KMS-11 (cell line): ENCODE measurements around the gene DRC1.

Experiments used
- H2AFZ ChIP-seq: fragments of 200-600 bp; sonication (generic); 2 replicates; pipeline ENCODE4 v1.6.1; 2016; ENCODE audit warnings: antibody characterized with exemption, mixed run types, low read depth
- H3K27ac ChIP-seq: fragments of 200-600 bp; sonication (generic); 2 replicates; pipeline ENCODE4 v1.6.1; 2016; ENCODE audit warnings: mild to moderate bottlenecking, mixed run types
- H3K27me3 ChIP-seq: fragments of 200-600 bp; sonication (generic); 2 replicates; pipeline ENCODE4 v1.6.1; 2017; ENCODE audit warnings: mild to moderate bottlenecking, low read depth, mixed run types, moderate library complexity; ENCODE audit not compliant: insufficient read depth
- H3K36me3 ChIP-seq: fragments of 200-600 bp; sonication (generic); 2 replicates; pipeline ENCODE4 v1.6.1; 2017; ENCODE audit warnings: mild to moderate bottlenecking, mixed run types; ENCODE audit not compliant: insufficient read depth
- H3K4me1 ChIP-seq: fragments of 200-600 bp; sonication (generic); 2 replicates; pipeline ENCODE4 v1.6.1; 2016; ENCODE audit warnings: mild to moderate bottlenecking, low read depth, mixed run types; ENCODE audit not compliant: poor library complexity, severe bottlenecking
- H3K4me2 ChIP-seq: fragments of 200-600 bp; sonication (generic); 2 replicates; pipeline ENCODE4 v1.7.0; 2016; ENCODE audit warnings: mild to moderate bottlenecking, mixed run types
- H3K4me3 ChIP-seq: fragments of 200-600 bp; sonication (generic); IDR thresholded peaks from 2 replicates; pipeline ENCODE4 v1.6.1; 2017; ENCODE audit warnings: low read depth, low read length, mixed read lengths; ENCODE audit not compliant: insufficient read depth
- H3K79me2 ChIP-seq: fragments of 200-600 bp; sonication (generic); 2 replicates; pipeline ENCODE4 v1.6.1; 2016; ENCODE audit warnings: low read depth, mixed run types; ENCODE audit not compliant: insufficient read depth
- H3K9ac ChIP-seq: fragments of 200-600 bp; sonication (generic); 2 replicates; pipeline ENCODE4 v1.6.1; 2016; ENCODE audit warnings: mild to moderate bottlenecking, mixed run types
- H4K20me1 ChIP-seq: fragments of 200-600 bp; sonication (generic); 2 replicates; pipeline ENCODE4 v1.6.1; 2016; ENCODE audit warnings: mild to moderate bottlenecking, mixed run types; ENCODE audit not compliant: insufficient read depth
- CTCF ChIP-seq: fragments of 200-600 bp; sonication (generic); conservative IDR thresholded peaks from 2 replicates; pipeline ENCODE4 v1.6.1; 2017; ENCODE audit warnings: low read depth, mild to moderate bottlenecking, antibody characterized with exemption, low read length, moderate library complexity, mixed read lengths

Gene DRC1

GRCh38 chr2:26442301-26442700 is 40.6 kb downstream of the DRC1 start:
- Histone ChIP-seq H3K27me3 (no peaks in the 10 kb centered on the region), H3K9ac (no peak overlapping the region), H4K20me1 (no peaks in the 10 kb centered on the region), H2AFZ (no peak overlapping the region), H3K36me3 (no peaks in the 10 kb centered on the region), H3K4me1 (no peaks in the 10 kb centered on the region), H3K4me3 (no peak overlapping the region), H3K79me2 (no peaks in the 10 kb centered on the region), H3K27ac (no peak overlapping the region), H3K4me2 (no peak overlapping the region)
- no peak for TF ChIP-seq CTCF

GRCh38 chr2:26442707-26443106 is 41.0 kb downstream of the DRC1 start:
- Histone ChIP-seq H3K9ac (no peak overlapping the region), H3K4me2 (no peak overlapping the region), H3K79me2 (no peaks in the 10 kb centered on the region), H2AFZ (no peak overlapping the region), H3K36me3 (no peaks in the 10 kb centered on the region), H3K4me1 (no peaks in the 10 kb centered on the region), H3K27me3 (no peaks in the 10 kb centered on the region), H3K27ac (no peak overlapping the region), H3K4me3 (no peak overlapping the region), H4K20me1 (no peaks in the 10 kb centered on the region)
- TF ChIP-seq CTCF, result no peak

- Histone ChIP-seq H3K4me2 (no peak overlapping the region), H3K4me1 (no peaks in the 10 kb centered on the region), H3K79me2 (no peaks in the 10 kb centered on the region), H3K36me3 (no peaks in the 10 kb centered on the region), H3K27me3 (no peaks in the 10 kb centered on the region), H3K4me3 (no peak overlapping the region), H3K27ac (no peak overlapping the region), H2AFZ (no peak overlapping the region), H3K9ac (no peak overlapping the region), H4K20me1 (no peaks in the 10 kb centered on the region)
- no peak for TF ChIP-seq CTCF
These were observed 42.5 kb downstream of the DRC1 start for GRCh38 chr2:26444236-26444635.

DNA sequence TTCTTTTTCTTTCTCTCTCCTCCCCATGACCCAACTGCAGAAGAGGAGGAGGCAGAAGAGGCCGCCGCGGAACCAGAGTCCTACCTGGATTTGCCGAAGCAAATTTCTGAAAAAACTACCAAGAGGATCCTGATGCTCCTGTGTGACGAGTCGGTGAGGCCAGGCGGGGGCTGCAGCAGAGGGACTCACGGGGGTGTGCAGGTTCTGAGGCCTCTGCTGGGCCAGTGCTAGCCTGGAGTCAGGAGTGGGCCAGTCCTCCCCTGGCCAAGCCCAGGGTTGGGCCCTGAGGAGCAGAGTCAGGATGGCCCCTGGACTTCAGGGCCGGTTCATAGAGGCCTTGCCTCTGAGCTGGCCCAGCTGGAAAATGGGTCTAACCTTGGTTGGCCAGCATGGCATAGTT is 46.9 kb downstream of the DRC1 start:
- Histone ChIP-seq H3K27me3 (no peaks in the 10 kb centered on the region), H3K79me2 (no peaks in the 10 kb centered on the region), H4K20me1 (no peaks in the 10 kb centered on the region), H3K36me3 (no peaks in the 10 kb centered on the region), H3K9ac (no peak overlapping the region), H3K4me1 (no peaks in the 10 kb centered on the region), H3K4me3 (no peak overlapping the region), H2AFZ (no peak overlapping the region), H3K4me2 (no peak overlapping the region), H3K27ac (no peak overlapping the region)
- TF ChIP-seq CTCF, result no peak
